GM21723 (cell line): Measurements from ENCODE around the gene UGCG.
"Not testable (repeated sequence)": the region's sequence is repeated elsewhere in the genome, so short reads cannot be mapped to it uniquely, and the experiment has no call there.

Experiments used
- ATAC-seq: cut with Tn5 transposase; IDR thresholded peaks from one replicate; pipeline ENCODE4 v1.9.1; 2021; ENCODE audit warnings: mild to moderate bottlenecking, moderate library complexity; ENCODE audit not compliant: unreplicated experiment

UGCG gene

DNA sequence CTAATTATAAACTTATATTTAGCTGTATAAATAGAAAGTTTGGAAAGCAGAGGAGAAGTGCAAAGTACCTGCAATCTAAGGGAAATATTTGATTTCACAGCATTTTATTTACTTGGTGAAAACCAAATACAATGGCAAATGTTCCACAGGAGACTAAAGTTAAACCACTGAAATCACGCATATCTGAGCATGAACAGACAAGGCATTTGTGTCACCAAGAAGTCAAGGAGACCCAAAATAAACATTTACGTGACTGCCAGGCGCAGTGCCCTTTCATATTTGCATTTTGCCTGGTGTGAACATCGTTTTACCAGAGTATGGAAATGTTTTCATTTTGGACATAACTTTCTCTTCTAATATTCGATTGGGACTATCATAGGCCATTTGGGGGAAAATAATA, 20.6 kb downstream of the UGCG start:
- no peak for ATAC-seq

- no peak for ATAC-seq
These were observed 21.4 kb downstream of the UGCG start for GRCh38 chr9:111917980-111918379.

DNA sequence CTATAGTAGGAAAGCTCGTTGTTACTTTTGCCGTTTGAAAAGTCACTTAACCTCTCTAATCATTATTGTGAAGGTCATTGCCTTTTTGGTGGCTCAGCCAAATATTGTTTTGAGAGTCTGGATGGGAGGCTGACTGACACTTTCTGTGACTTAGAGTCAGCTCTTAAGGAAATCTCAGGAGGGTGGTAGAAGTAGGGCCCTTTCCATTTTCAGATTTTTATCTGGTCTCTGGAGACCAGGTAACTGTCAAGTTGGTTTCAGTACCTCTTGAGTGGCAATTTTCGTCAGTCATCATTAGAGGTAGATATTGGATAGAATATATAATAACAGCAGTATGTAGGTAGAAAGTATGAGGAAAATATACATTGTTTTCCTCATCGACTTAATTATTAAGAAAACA, 23.3 kb downstream of the UGCG start:
- no peak for ATAC-seq

- no peak for ATAC-seq
These were observed 23.9 kb downstream of the UGCG start for GRCh38 chr9:111920531-111920930.

DNA sequence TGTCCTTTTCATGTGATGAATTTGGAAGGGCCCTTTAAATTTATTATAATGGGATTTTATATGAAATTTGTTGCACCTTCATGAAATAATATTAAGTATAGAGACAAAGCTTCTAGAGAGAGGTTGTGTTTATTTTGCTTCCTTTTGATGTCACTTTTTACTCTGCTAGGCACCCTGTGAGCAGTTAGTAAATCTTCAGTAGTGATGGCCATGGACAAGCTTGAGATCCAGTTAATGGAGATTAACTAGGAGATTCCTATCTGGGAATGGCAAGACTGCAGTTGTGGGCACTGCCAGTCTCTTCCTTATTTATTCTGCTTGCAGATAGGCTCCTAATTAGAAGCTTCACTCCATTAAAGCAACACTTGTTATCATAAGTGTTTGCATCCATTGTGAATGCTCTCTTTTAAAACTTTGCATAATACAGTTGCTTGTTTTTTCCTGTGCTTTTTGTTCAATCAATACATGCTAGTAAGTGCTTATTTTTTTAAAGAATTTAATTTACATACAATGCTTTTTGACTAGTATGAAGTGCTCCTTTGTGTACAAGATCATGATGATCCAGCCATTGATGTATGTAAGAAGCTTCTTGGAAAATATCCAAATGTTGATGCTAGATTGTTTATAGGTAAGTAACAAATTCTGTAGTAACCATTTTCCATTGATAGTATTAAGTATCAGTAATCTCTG, 25.9 kb downstream of the UGCG start:
- no peak for ATAC-seq

- no peak for ATAC-seq
These were observed 27.7 kb downstream of the UGCG start for GRCh38 chr9:111924281-111924680.

GRCh38 chr9:111925017-111925770, 28.6 kb downstream of the UGCG start:
- no peak for ATAC-seq

DNA sequence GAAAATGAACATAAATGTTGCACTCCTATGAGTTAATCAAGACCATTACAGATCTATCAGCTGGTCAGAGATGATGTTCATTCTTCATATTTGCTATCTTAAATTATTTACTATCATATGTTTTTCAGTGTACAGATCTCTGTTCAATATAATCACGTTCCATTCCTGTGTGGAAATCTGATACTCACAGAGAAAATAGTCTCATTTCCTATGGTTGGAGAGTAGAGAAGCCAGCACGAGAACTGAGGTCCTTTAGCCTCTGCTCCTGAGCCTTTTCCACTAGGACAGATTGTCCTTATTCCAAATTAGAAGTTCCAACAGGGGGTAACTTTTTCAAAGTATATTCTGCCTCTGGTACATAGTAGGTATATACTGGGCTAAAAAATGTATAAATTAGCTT, 29.2 kb downstream of the UGCG start:
- ATAC-seq: no peak

- peak; percentile 95 for ATAC-seq
These were observed 29.8 kb downstream of the UGCG start for GRCh38 chr9:111926421-111926875.

DNA sequence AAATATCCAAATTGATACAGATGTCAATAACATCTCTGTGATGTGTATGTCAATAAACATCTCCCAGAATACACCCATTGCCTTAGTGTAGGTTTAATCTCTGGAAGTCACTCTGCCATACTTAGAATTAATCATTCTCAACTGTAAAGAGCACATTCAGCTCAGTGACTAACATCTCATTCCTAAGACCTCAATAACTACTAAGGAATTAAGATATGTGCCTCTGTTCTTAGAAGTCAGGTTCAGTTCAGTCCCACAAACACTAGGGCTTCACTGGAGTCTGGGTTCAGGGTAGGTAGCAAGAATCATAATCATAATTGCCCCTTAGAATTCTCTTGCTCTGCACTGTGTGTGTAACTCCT, 31.7 kb downstream of the UGCG start:
- ATAC-seq: no peak

DNA sequence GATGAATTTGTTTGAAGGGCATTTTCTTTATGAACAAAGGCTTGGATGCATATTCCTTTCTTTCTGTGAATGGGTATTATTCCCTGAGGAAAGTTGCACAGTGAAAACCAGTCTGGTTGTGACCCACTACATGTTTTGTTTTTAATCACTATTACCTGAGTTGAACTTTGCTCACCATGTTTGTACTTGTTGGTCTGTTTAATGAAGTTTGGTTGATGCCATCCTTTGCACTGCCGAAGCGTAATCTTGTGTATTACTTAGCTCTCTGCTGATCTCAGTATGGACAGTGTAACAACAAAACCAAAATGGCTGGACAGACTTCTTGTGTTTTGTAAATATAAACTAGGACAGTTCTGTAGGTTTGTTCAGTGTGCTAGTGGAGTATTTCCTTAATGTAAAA, 38.1 kb downstream of the UGCG start:
- no peak for ATAC-seq

- ATAC-seq: no peak
These were observed 39.8 kb downstream of the UGCG start for GRCh38 chr9:111936391-111936790.

DNA sequence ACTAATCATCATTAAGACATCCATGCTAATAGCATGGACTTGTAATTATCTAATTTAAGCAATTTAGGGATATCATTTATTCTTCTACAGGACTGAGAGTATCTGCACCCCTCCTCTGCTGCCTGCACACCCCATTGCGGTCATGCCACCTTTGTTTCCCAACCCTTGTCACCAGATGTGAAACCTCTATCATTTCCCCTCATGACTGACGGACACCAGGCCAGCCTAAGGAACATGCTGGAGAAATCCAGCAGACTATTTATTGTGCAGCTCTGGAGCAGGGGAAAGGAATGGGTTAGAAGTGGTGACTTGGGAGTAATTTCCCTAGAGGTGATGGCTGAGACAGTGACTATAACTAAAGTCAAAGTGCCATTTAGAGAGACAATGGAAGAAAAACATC, 40.7 kb downstream of the UGCG start:
- peak; percentile 6 for ATAC-seq

GRCh38 chr9:111937781-111938426, 41.3 kb downstream of the UGCG start:
- peak; percentile 62 for ATAC-seq

GRCh38 chr9:111938427-111938800, 41.8 kb downstream of the UGCG start:
- peak; percentile 4 for ATAC-seq

GRCh38 chr9:111939322-111939721, 42.7 kb downstream of the UGCG start:
- ATAC-seq: no peak

- ATAC-seq: no peak
These were observed 44.1 kb downstream of the UGCG start for GRCh38 chr9:111940697-111941096.

- no peak for ATAC-seq
These were observed 46.6 kb downstream of the UGCG start for GRCh38 chr9:111943200-111943599.

- ATAC-seq: no peak
These were observed 47.1 kb downstream of the UGCG start for GRCh38 chr9:111943746-111944145.

GRCh38 chr9:111944241-111944866, 47.7 kb downstream of the UGCG start:
- ATAC-seq: no peak

- ATAC-seq: peak; percentile 75
These were observed 48.6 kb downstream of the UGCG start for GRCh38 chr9:111945216-111945615.

DNA sequence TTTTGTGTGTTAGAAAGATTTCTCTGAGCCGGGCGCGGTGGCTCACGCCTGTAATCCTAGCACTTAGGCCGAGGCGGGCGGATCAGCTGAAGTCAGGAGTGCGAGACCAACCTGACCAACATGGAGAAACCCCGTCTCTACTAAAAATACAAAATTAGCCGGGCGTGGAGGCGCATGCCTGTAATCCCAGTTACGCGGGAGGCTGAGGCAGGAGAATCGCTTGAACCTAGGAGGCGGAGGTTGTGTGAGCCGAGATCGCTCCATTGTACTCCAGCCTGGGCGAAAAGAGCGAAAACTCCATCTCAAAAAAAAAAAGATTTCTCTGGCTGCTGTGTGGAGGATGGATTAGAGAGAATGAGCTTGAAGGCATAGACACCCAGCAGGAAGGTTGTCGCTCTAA, 51.5 kb downstream of the UGCG start:
- not testable (repeated sequence) for ATAC-seq
